LHCN-M2 (cell line): ENCODE results near the gene MRPL38. TPM values are rescaled to one million over a fixed set of nuclear protein-coding genes. Genes with fewer than 3 reads are reported as not detected.
"Not testable (repeated sequence)": the region's sequence is repeated elsewhere in the genome, so short reads cannot be mapped to it uniquely, and the experiment has no call there.

Experiments
- DNase-seq: peaks from one replicate; pipeline ENCODE4 v3.0.0-alpha.2; 2012; ENCODE audit warnings: low read depth
- total RNA-seq: library from RNA; depleted of rRNA; stranded (reverse); fragments of >200 nt; gene quantifications from 2 replicates; pipeline ENCODE4 v1.2.3, GENCODE V29; 2014; rRNA removed

The MRPL38 gene
- total RNA-seq, 1 experiment from 2014 or later: 37.1 TPM

DNA sequence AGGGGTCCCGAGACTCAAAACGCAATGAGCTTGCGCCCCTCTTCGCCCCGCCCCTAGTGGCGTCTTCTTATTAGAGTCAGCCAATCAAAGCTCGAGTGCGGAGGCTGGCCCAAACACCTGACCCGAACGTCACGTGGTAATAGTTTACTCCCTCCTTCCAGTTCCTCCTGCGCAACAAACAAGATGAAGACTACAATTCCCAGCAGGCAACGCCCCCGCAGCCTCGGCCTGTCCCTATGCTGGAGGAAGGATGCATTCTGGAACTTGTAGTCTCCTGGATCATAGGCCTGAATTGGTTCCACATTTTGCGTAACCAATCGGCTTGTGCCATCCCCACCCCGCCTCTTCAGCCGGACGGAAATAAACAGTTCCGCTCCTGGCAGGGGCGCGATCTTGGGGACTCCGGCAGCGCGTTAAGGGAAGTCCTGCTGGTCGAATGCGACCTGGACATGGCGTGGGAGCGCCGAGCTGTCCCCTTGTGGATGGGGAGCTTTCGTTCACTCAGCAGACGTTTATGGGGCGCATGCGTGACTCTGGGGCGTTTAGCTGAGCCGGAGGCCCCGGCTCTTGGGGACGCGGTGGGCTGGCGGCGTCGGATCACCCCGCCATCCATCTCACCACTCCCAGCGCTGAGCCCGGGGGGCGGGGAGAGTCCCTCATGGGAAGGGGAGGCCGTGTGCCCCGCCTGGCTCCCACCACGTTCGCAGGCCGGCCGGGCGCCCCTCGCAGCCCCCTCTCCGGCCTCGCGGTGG is 49.2 kb downstream of the MRPL38 start, which contains the start of gene WBP2:
WBP2 (minus strand) TSS at position 26 of the 752 bp plus-strand sequence. CDS start 38 bp downstream, outside the sequence.
- peak; percentile 100 for DNase-seq

DNA sequence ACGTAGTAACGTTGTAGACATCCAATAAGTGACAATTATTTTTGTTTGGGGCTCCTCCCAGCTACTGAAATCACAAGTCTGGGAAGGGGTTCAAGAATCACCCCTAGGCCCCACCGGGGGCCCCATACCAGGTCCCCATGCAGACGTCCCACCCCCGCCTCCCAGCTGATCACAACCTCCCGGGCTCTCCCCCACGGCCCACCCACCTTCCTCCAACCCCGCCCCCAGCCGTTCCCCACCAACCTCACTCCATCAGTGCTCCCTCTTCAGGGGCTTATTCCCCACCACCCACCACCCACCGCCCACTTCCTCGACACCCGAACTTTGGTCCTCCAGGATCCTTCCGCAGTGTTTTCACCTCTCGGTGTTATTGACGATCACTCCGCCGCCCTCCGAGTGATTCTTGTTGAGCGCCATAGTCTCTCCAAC is 49.8 kb downstream of the MRPL38 start:
- DNase-seq: no peak

GRCh38 chr17:75854101-75854748 is 50.5 kb downstream of the MRPL38 start:
- peak; percentile 77 for DNase-seq

DNA sequence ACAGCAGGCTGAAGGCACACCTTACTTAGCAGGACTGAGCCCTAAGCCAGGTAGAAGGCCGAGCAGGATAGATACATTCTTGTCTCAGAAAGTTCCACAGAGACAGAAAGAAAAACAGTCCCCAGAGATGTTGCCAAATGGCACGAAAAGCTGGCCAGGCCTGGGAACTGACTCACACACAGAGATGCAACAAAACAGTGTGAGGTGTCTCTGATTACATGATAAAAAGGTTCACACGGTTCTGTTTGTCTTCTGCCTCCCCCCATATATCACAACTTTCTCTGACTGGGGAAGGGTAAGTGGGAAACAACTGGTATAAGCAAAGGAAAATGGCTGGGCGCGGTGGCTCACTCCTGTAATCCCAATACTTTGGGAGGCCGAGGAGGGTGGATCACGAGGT is 51.3 kb downstream of the MRPL38 start:
- DNase-seq: peak; percentile 71

DNA sequence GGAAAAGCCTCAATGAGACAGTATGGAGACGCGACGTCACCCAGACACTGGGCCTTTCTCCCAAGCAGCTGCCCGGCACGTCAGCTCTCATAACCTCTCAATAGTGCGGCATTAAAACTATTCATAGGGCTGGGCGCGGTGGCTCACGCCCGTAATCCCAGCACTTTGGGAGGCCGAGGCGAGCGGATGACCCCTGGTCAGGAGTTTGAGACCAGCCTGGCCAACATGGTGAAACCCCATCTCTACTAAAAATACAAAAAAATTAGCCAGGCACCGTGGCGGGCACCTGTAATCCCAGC is 53.0 kb downstream of the MRPL38 start:
- DNase-seq: not testable (repeated sequence)

GRCh38 chr17:75850928-75851692 is 53.6 kb downstream of the MRPL38 start:
- DNase-seq: no peak

- DNase-seq: no peak
These were observed 55.0 kb downstream of the MRPL38 start for GRCh38 chr17:75849724-75850123.

DNA sequence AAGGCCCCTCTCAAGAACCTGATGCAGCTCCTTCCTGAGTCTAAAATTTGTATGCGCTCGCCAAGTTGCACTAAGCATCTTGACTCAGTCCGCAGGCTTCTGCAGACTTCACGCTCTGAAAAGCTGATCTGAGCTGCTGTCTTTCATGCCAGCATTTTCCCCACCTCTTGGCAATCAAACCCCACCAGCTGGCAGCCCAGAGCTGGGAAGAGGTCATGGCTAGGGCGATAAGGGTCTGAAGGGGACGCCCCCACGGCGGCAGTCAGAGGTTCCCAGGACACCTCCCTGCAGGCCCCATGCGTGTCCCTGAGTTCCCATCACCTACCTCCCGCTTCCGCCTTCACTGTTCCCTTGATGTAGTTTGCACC is 55.4 kb downstream of the MRPL38 start:
- DNase-seq: no peak

Other genes with a start within 250 kb of the MRPL38 start
- 14.5 and 31.3 TPM in 2 replicates for gene RECQL5, start 237.7 kb downstream of the MRPL38 start, total RNA-seq
- 58.4 and 63.3 TPM in 2 replicates for gene SAP30BP, start 237.5 kb downstream of the MRPL38 start, total RNA-seq
- gene ITGB4, start 183.4 kb downstream of the MRPL38 start, total RNA-seq: 0.17 and 5.5 TPM in 2 replicates
- 65.4 and 66.3 TPM in 2 replicates for gene GALK1, start 139.7 kb downstream of the MRPL38 start, total RNA-seq
- gene UNK, start 120.1 kb downstream of the MRPL38 start, total RNA-seq: 18.8 and 32.5 TPM in 2 replicates
- 0.69 and 0.71 TPM in 2 replicates for gene UNC13D, start 60.5 kb downstream of the MRPL38 start, total RNA-seq
- 27.6 and 33.3 TPM in 2 replicates for gene WBP2, start 49.5 kb downstream of the MRPL38 start, total RNA-seq
- gene TRIM47, start 26.3 kb downstream of the MRPL38 start, total RNA-seq: 11.8 and 11.9 TPM in 2 replicates
- 29.6 and 32.5 TPM in 2 replicates for gene TRIM65, start 7.9 kb downstream of the MRPL38 start, total RNA-seq
- gene FBF1, start 36.2 kb upstream of the MRPL38 start, total RNA-seq: 19.7 and 20.7 TPM in 2 replicates
- 30.5 and 36.2 TPM in 2 replicates for gene ACOX1, start 74.3 kb upstream of the MRPL38 start, total RNA-seq
- gene TEN1, start 74.4 kb upstream of the MRPL38 start, total RNA-seq: 16.7 and 18.5 TPM in 2 replicates
- gene CDK3, start 96.0 kb upstream of the MRPL38 start, total RNA-seq: 2.9 and 3.8 TPM in 2 replicates
- gene EVPL, start 122.4 kb upstream of the MRPL38 start, total RNA-seq: not detected in 2 replicates
- 27.3 and 29.3 TPM in 2 replicates for gene SRP68, start 167.6 kb upstream of the MRPL38 start, total RNA-seq
- 0.13 TPM in 1 of 2 replicates, not detected in the other for gene GALR2, start 169.9 kb upstream of the MRPL38 start, total RNA-seq
- gene ZACN, start 174.3 kb upstream of the MRPL38 start, total RNA-seq: not detected in 2 replicates
- gene EXOC7, start 198.9 kb upstream of the MRPL38 start, total RNA-seq: 83.5 and 83.7 TPM in 2 replicates
- gene FOXJ1, start 236.4 kb upstream of the MRPL38 start, total RNA-seq: 0.26 TPM in 1 of 2 replicates, not detected in the other